SH-SY5Y (cell line): ENCODE measurements around the gene LRRC10.

Experiments
- GATA2 ChIP-seq: IDR thresholded peaks from 2 replicates; pipeline ENCODE4 v1.6.1; 2011; ENCODE audit warnings: mild to moderate bottlenecking, low read depth, low read length
- GATA3 ChIP-seq: IDR thresholded peaks from 2 replicates; pipeline ENCODE4 v1.6.1; 2011; ENCODE audit warnings: low read depth, mild to moderate bottlenecking, low read length, moderate library complexity

Gene LRRC10

GRCh38 chr12:69598174-69598753 is 12.4 kb downstream of the LRRC10 start:
- TF ChIP-seq GATA3 (no peak), GATA2 (no peak)

GRCh38 chr12:69595689-69596088 is 15.0 kb downstream of the LRRC10 start:
- TF ChIP-seq GATA3 (no peak), GATA2 (no peak)

- TF ChIP-seq GATA3 (no peak), GATA2 (no peak)
Measured at GRCh38 chr12:69589082-69589481, 21.6 kb downstream of the LRRC10 start.

GRCh38 chr12:69588527-69588926 is 22.2 kb downstream of the LRRC10 start:
- TF ChIP-seq GATA3 (no peak), GATA2 (no peak)

- TF ChIP-seq GATA2 (no peak), GATA3 (no peak)
Measured at GRCh38 chr12:69585189-69586062, 25.3 kb downstream of the LRRC10 start, which contains the start of gene CCT2. CCT2 (plus strand) TSS chr12:69585459; CDS start chr12:69585522, 63 bp downstream.

- TF ChIP-seq GATA2 (no peak), GATA3 (no peak)
Measured at GRCh38 chr12:69583203-69583602, 27.5 kb downstream of the LRRC10 start.

GRCh38 chr12:69580074-69580473 is 30.6 kb downstream of the LRRC10 start:
- TF ChIP-seq GATA2 (no peak), GATA3 (no peak)

GRCh38 chr12:69579029-69579428 is 31.7 kb downstream of the LRRC10 start:
- TF ChIP-seq GATA2: no peak
- TF ChIP-seq GATA3: no peak

- TF ChIP-seq GATA2 (no peak), GATA3 (no peak)
Measured at GRCh38 chr12:69578283-69578682, 32.4 kb downstream of the LRRC10 start.

GRCh38 chr12:69575346-69575745 is 35.4 kb downstream of the LRRC10 start:
- TF ChIP-seq GATA2 (no peak), GATA3 (no peak)

- TF ChIP-seq GATA2 (no peak), GATA3 (no peak)
Measured at GRCh38 chr12:69570545-69571399, 39.9 kb downstream of the LRRC10 start.

- no peak for TF ChIP-seq GATA2
- no peak for TF ChIP-seq GATA3
Measured at GRCh38 chr12:69570000-69570516, 40.6 kb downstream of the LRRC10 start.

GRCh38 chr12:69569236-69569635 is 41.5 kb downstream of the LRRC10 start:
- TF ChIP-seq GATA2: no peak

GRCh38 chr12:69566603-69567002 is 44.1 kb downstream of the LRRC10 start:
- TF ChIP-seq GATA3 (no peak), GATA2 (no peak)

GRCh38 chr12:69563166-69563762 is 47.4 kb downstream of the LRRC10 start:
- TF ChIP-seq GATA2: no peak
- TF ChIP-seq GATA3: no peak
